GM18520 (cell line): ENCODE data around the gene FXYD2.
"Not testable (repeated sequence)": the region's sequence is repeated elsewhere in the genome, so short reads cannot be mapped to it uniquely, and the experiment has no call there.

Experiments
- ATAC-seq: cut with Tn5 transposase; IDR thresholded peaks from one replicate; pipeline ENCODE4 v1.9.1; 2021; ENCODE audit not compliant: unreplicated experiment

The FXYD2 gene

DNA sequence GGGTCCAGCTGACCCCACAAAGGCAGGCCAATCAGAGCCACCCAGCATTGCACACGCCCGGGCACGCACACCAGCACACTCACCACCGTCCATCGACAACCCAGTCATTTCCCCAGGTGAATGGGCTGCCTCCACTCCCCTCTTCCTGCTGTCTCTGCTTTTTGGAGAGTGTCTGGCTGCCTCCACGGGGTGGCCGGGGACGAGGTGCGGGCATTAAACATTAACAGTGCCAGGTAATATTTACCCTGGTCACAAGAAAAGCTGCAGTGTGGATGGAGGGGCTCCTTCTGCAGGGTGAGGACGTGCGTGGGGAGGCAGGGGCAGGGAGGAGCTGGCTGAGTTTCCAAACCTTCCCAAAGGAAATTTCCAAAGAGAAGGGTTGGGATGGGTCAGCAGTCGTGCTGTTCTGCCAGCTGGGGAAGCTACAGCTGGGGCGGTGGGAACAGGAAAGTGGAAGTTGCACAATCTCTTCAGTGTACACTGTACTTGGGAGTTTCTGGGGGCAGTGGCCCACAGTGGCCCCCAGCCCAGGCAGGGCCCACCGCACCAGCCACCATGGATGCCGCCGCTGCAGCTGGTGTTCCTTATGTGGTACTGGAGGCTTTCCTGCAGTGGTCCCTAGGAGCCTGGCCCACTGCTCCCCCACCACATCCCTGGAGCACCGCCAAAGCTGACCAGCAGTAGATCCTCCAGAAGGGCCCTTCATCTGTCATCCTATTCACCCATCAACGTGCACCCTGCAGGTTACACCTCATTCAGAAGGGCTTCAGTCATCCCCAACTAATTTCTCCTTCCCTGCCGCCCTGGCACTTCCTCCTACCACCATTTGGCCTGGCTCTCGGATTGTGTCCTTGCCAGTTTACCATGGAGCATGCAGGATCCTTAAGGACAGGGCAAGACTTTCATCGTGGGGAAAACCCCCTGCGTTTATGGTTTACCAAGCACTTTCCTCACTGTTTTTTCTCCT, at the start of gene FXYD2:
Gene FXYD2 (minus strand): TSS at position 174 of the 967 bp plus-strand sequence. CDS start 66 bp downstream, at position 108.
- ATAC-seq = no peak

DNA sequence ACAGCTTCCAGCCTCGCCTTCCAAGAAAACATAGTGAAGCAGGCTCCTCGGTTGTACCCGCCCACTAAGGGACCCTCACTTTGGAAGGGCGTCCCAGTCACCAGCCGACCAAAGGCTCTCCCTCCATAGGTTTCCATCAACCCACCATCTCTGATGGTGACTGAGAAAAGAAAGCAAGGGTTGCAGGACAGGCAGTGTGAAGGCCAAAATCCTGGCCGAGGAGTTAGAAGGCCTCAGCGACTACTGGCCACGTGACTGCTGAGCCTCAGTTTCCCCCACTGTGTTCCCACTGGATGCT, 49.2 kb upstream of the FXYD2 start:
- ATAC-seq = no peak

DNA sequence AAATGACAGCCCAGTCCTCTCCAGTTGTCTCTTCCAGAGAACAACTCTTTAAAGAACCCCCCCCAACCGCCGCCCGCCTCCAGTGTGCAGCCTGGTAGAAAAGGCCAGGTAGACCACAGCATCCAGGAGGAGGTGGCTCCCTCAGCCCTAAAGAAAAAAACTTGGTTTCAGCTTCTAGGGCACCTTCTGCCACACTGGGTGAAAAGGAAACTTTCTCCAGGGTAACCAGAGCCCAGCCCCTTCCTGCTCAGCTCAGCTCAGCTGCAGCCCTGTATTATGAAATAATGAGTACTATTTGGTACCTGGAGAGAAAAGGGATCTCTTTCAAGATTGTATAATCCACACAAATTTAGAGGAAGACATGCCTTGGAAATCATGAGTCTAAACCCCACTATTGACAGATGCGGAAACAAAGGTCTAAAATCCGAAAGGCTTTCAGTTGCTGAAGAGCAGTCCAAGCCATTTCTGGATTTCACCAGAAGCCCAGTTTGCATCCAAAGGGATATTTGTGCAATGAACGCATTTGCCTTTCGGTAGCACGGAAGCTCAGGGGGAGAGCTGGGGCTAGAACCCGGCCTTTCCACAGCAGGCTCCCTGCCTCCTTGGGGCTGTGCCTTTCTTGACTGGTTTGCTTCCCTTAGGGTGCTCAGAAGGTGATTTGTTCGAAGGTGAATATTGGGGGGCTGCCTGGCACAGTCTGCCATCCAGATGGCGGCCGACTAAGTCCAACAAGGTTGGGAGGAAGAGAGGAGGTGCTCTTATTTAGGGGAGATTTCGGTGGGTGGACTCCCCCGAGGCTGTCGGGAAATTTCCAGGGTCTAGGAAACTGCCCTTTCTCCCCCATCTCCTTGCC, 48.7 kb upstream of the FXYD2 start:
- no peak for ATAC-seq

GRCh38 chr11:117872420-117872961, 47.9 kb upstream of the FXYD2 start:
- no peak for ATAC-seq

- ATAC-seq = no peak
Measured at GRCh38 chr11:117871784-117872183, 47.2 kb upstream of the FXYD2 start.

GRCh38 chr11:117871160-117871559, 46.6 kb upstream of the FXYD2 start:
- no peak for ATAC-seq

DNA sequence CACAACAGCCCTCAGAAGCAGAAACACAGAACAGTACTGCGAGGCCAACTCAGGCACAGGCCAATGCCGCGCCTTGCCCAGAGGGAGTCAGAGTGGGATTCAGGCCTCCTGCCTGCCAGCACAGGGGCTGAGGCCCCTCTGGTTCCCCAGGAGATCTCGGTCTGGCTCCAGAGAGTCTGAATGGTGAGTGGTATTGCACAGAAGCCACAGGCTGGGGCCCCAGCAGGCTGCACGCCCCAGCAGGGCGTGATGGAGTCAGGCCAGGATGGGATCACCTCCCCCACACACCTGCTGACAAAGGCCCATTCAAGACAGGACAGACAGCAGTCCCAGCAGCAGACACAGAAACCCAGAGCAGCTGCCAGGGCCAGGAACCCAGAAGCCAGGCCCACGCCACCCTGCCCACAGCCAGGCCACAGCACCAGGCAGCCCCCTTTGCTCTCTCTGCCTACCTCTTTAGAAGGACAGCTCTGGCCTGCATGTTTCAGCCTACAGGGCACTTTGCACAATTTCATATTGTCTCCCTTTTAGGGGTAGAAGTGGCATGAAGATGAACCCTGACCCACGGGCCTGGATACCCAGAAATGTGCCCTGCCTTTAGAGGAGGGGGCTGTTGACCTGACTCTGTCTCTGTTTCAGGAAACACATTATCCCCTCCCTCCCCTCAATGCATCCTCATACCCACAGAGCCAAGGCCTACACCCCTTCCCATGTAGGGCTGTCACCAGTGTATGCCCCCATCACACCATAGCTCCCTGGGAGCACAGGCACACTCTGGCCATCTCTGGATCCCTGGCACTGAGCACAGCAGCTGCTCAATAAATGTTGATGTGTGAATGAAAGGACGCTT, 45.8 kb upstream of the FXYD2 start:
- ATAC-seq = no peak

GRCh38 chr11:117869604-117870003, 45.1 kb upstream of the FXYD2 start:
- no peak for ATAC-seq

DNA sequence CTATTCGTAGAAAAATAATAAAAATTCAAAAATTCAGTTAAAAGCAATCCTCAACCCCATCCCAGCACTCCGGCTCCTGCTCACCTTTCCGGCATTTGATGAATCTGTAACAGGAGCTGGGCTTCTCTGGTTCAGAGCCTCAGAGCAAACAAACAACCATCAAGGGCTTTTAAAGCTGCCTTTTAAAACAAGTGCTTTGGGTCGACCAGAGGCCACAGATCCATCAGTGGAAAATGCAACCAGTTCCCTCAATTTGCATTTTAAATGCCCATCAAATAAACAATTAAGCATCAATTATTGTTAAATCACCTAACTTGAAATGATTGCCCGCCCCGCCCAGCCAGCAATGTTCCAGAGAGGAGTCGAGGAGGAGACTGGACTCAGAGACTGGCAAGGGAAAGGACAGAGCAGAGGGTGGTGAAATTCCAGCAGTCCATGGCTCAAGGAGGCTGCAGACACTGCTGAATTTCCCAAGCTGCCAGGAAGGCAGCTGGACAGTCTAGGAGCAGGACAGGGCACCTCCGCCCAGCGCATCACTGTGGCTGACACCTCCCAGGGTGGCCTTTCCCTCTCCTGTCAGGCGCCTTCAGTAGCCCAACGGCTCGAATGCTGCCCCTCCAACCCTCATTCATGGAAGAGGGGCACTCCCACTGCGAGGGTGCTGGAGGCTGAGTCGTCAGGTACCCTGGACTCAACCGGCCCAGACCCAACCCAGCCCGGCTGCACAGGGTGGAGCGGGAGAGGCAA, 44.4 kb upstream of the FXYD2 start:
- no peak for ATAC-seq

DNA sequence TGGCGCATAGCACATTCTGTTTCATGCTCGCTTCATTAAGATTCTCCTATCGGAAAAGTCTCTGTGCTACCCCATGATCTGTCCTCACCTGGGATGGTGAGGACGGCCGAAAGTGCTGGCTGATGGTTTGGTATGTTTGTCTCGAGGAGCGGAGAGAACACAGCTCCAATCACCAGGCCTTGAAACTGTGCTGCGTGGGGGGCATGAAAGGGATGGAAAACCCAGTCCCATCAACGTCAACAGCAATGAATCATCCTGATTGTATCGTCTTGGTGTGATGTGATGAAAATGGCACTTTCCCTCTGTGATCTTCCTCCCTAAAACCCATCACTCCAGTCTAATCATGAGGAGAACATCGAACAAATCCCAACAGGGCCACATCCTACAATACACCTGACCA, 43.5 kb upstream of the FXYD2 start:
- no peak for ATAC-seq

- no peak for ATAC-seq
Measured at GRCh38 chr11:117866526-117866925, 42.0 kb upstream of the FXYD2 start.

- ATAC-seq = not testable (repeated sequence)
Measured at GRCh38 chr11:117865546-117865945, 41.0 kb upstream of the FXYD2 start.

- no peak for ATAC-seq
Measured at GRCh38 chr11:117863383-117863782, 38.8 kb upstream of the FXYD2 start.

DNA sequence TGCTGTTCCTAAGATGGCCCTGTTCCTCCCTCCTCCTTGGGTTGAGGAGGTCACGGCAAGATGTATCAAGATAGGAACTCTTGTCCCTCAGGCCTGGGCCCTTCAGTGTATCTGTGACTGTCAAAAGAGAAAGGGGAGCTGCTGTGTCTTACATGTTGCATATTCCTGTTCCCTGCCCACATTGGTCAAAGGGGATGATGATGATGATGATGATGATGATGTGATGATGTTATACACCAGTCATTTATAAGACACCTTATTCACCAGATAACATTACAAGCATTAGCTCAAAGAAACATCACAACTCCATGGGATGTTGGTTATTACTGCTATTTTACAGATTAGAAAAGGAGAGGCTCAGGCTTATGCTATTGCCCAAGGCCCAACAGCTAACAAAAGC, 38.2 kb upstream of the FXYD2 start:
- ATAC-seq = no peak

DNA sequence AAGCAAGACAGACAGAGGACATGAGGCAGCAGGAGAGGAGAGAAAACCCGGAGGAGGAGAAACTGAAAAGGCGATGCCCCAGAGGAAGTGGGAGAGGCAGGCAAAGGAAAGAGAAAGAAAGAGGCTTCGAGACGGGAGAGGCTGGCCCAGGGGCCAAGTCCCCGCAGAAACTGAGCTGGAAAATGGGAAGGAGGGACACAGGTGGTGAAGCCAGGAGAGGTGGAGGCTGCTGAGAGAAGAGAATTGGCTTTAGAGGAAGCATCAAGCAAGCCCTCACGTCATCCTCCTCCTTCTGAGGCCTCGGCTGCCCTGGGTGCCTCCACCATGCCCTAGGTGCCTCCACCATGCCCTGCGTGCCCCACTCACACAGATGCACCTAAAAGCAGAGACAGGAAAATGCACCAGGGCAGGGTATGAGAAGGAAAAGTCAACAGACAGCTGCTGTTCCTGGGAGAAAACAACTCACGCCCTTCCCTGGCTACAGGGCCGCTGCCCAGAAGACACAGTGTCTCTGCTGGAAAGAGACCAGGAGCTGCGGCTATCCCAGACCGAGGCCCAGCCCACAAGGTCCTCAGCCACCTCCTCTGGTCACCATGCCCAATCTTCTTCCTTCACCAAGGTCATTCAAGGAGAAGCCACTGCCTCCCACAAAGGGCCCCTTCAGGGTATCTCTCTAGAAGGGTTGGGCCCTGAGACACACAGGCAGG, 37.6 kb upstream of the FXYD2 start:
- ATAC-seq = no peak

DNA sequence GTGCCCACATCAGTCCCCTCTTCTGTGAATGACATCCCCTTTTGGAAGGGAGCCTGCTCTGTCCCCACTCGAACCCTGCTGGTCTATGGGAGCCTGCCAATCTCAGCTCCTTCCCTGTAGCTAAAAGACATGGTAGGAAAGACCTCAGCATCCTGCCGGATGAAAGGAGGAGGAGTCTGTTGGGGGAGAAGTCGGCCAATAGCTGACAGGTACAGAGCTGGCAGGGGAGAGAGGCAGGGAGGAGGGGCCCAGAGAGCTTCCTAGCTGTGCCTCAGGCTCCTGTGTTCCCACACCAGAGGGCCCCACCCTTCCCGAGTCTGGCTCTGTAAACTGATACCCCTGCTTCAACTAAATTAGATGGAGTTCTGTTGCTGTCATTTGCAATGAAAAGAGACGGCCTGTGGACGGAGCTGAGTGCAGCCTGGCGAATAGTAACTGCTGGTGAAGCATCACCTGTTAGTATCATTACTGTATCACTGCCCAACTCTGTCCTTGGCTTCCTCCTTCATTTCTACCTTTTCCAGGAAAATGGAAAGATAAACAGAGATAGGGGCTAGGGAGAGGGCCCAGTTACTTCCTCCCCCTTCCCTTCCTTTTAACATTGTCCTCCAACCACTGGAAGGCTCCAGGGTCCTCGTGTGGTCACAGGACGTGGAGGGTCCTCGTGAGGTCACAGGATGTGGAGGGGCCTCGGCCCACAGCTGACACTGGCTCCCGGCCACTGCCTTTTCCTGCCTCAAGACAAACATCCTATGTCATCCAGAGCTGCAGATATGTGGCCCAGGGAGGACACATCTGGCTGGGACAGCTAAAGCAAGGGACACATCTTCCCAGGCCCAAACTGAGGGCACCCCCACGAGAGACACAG, 36.8 kb upstream of the FXYD2 start:
- ATAC-seq = no peak

DNA sequence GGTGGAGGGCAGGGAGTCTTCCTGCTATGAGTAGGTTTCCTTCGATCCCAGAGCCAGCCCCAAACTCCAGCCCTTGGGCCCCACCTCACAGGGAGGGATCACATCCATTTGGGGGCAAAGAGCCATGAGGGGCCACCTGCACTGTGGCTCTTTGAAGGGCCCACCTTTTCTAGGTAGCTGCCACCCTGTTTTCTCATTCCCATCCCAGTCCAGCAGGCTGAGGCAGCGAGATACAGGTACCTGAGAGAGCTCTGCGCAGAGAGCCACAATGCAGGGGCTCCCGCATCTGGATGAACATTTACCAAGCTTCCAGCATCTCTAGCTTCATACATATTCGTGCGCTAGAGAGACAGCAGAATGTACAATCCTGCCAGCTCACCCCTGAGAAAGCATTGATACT, 35.6 kb upstream of the FXYD2 start:
- ATAC-seq = no peak

DNA sequence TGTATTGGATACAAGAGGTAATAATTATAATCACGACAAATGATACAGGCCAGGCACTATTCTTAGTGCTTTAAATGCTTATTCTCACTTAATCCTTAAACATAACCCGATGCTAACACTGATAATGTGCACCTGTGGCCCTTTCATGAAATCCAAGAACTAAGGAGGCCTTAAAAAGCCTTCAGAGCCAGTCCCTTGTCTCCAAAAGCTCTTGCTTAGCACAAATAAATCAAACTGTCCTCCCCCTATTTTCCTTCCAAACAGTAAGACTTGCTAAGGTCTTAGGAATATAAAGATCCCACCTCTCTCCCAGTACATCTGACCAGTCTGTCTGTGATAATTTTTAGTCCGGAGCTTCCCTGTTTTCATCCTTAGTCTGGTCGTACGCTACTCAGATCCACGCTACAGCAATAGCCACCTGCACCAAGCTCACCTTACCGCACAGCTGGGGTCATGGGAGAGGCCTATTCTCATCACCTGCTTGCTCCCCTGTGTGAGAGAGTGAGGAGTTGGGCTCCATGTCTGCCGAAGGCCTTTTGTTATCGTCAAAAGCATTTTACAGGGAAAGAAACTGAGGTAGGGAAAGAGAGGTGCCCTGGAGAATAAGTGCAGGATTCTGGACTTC, 35.1 kb upstream of the FXYD2 start:
- no peak for ATAC-seq
